ENCODE measurements around the gene SLC18A3.

Gene SLC18A3

GRCh38 chr10:49595003-49595712, 15.0 kb upstream of the SLC18A3 start:
- in situ Hi-C loops (cut with HindIII; ENCODE audit: low pct_ligation_motif_present, low pct_unique_long_range_greater_than_20kb, low sequenced_read_pairs): no loop called here
- DNase-seq: no peak

DNA sequence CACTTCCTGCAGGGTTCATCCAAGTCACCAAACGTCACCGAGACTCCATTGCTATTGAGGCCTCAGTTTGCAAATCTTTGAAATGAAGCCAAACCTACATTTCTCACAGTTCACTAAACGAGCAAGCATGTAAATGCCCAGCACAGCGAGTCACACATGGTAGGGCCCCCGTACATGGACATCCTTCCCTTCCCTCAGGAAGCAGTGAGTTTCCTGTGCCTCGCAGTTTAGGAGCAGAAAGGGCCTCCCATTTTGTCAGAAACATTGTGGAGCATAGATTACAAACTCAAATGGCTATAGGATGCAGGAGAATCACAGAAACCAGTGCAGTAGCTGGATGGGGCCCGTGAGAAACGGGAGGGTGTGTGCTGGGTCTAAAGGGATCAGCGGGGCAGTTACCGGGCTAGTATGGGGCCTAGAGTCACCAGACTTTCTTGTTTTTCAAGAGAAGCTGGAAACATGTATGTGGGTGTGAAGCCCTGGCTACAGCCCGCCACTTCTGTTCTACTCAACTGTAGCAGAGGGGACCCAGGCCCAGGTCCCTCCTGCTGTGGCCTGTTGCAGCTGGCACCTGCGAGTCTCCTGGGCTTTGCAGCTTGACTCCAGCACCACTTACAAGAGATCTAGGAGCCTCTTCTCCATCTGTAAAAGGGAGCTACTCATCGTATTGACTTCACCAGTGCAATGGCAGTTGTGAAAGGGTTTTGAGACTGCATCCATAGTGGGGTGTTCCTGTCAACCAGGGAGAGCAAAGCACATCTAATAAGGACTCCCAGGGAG, 14.2 kb upstream of the SLC18A3 start:
- in situ Hi-C loops (cut with HindIII; ENCODE audit: low pct_ligation_motif_present, low pct_unique_long_range_greater_than_20kb, low sequenced_read_pairs): no loop called here
- no peak for DNase-seq

- in situ Hi-C loops (cut with HindIII; ENCODE audit: low pct_ligation_motif_present, low pct_unique_long_range_greater_than_20kb, low sequenced_read_pairs): no loop called here
- no peak for DNase-seq
Observed at GRCh38 chr10:49596493-49596809, 13.7 kb upstream of the SLC18A3 start.

- DNase-seq: no peak
- in situ Hi-C loops (cut with HindIII; ENCODE audit: low pct_ligation_motif_present, low pct_unique_long_range_greater_than_20kb, low sequenced_read_pairs): no loop called here
Observed at GRCh38 chr10:49596836-49597235, 13.3 kb upstream of the SLC18A3 start.

GRCh38 chr10:49597426-49598163, 12.5 kb upstream of the SLC18A3 start:
- in situ Hi-C loops (cut with HindIII; ENCODE audit: low pct_ligation_motif_present, low pct_unique_long_range_greater_than_20kb, low sequenced_read_pairs): no loop called here
- no peak for DNase-seq

DNA sequence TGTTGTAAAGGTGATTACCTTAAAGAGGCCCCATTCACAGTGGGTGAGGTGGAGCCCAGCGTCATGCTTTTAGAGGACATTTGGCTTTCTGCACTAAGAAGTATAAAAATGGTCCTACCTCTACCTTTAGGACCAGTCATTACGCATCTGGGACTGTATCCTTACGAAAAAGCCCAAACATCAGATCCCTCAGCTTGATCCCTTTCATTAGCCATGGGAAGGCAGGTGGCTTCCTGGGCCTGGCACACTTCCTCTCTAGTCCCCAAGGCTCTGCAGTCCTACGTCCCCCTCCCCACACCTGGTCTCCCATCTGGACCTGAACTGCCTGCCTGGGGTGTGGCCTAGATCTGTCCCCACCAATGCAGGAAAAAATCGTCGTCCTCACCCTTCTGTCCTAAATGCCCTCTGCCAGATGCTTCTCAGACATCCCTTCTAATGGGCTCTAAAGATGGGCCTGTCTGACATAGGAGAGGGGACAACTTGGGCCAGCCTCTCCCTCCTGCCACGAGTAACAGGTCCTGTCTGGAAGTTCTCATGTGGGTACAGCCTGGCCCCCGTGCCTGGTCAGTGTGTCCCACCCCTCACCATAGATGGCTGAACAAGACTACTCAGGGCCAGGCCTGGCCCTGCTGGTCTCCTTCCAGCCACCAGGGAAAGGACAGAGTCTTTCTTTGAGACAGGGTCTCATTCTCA, 11.8 kb upstream of the SLC18A3 start:
- no peak for DNase-seq
- in situ Hi-C loops (cut with HindIII; ENCODE audit: low pct_ligation_motif_present, low pct_unique_long_range_greater_than_20kb, low sequenced_read_pairs): no loop called here

DNA sequence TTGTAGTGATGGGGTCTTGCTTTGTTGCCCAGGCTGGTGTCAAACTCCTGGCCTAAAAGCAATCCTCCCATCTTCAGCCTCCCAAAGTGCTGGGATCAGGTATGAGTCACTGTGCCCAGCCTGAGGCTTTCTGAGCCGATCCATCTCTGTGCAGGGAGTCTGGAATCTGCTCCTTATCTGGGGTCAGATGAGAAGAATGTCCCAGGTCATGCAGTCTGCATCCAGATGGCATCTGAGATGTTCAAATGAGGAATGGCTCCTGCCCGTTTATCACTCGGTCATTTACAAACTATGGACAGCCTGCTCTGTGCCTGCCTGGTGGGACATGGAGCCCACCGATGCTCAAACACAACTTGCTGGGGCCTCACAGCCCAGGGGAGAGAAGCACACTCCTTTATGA, 11.1 kb upstream of the SLC18A3 start:
- in situ Hi-C loops (cut with HindIII; ENCODE audit: low pct_ligation_motif_present, low pct_unique_long_range_greater_than_20kb, low sequenced_read_pairs): no loop called here
- no peak for DNase-seq

DNA sequence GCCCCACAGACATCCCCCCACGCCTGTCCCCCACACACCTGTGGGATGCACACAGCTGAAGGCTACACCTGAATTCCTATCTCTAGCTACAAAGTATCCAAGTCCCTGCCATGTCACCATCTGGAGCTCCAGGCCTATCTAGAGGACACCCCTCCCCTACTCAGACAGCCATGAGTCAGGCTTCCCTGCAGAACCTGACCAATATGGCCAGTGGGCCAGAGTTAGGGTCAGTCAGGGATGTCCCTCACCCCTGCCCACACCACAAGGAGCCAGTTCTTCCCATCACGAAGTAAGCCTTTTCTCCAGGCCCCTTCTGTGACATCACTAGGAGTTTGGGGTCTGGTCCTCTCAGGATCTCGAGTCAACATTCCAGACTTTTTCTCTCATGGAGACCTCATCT, 10.6 kb upstream of the SLC18A3 start:
- no peak for DNase-seq
- in situ Hi-C loops (cut with HindIII; ENCODE audit: low pct_ligation_motif_present, low pct_unique_long_range_greater_than_20kb, low sequenced_read_pairs): no loop called here

DNA sequence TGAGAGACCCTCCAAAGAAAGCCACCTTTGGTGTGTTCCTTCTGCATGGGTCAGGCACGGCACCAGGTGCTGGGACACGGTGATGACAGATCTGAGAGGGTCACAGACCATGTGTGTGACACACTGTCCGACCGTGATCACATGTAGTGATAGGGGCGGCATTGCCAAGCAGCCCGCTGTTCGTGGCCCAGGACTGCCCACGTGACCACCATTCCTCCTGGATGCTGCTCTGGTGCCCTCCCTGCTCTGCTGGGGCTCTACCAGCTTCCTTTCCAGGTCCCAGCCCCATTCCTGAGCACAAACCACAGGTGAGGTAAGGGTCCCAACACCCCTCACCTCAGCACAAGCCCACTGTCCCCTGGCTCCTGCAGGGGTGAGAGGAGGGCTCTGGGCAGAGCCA, 10.1 kb upstream of the SLC18A3 start:
- DNase-seq: no peak
- in situ Hi-C loops (cut with HindIII; ENCODE audit: low pct_ligation_motif_present, low pct_unique_long_range_greater_than_20kb, low sequenced_read_pairs): no loop called here

DNA sequence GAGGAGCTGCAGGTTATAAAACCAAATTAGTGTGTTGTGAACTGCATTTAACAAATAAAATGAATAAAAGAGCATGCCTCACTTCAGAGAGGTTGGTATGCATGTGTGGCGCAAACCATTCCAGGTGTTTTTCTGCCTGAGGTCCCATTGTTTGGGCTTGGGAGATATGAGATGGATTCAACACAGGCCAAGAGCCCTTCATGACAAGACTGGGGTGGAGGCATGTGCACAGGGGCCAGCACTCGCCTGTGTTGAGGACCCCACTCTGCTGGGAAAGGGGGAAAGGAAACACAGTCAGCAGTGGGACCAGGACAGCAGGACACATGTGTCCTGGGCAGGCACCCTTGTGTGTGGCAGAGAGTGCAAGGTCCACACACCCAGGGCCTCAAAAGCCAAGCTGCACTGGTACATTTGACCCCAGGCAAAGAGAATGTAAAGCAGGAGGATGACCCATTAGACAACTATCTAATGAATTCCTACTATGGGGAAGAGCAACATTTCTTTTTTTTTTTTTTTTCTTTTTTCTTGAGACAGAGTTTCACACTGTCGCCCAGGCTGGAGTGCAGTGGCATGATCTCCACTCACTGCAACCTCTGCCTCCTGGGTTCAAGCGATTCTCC, 9.2 kb upstream of the SLC18A3 start:
- DNase-seq: no peak
- in situ Hi-C loops (cut with HindIII; ENCODE audit: low pct_ligation_motif_present, low pct_unique_long_range_greater_than_20kb, low sequenced_read_pairs): no loop called here

DNA sequence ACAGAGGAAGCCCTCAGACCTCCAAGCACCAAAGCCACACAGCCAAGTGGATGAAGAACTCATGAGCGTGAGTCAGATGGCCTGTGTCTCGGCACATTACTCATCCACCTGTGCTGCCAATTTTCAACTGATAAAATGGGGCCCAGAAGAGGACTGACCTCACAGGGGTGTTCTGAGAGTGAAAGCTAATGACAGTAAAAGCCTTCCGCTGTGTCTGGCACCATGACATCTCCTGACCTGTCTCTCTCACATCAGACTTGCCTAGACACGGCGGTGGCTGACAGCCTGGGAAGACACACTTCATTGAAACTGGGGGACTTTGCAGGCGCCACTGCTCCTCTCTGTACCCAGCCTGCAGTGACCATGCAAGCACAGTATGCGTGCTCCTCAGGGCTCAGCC, 8.3 kb upstream of the SLC18A3 start:
- peak; percentile 45 for DNase-seq
- in situ Hi-C loops (cut with HindIII; ENCODE audit: low pct_ligation_motif_present, low pct_unique_long_range_greater_than_20kb, low sequenced_read_pairs): no loop called here

DNA sequence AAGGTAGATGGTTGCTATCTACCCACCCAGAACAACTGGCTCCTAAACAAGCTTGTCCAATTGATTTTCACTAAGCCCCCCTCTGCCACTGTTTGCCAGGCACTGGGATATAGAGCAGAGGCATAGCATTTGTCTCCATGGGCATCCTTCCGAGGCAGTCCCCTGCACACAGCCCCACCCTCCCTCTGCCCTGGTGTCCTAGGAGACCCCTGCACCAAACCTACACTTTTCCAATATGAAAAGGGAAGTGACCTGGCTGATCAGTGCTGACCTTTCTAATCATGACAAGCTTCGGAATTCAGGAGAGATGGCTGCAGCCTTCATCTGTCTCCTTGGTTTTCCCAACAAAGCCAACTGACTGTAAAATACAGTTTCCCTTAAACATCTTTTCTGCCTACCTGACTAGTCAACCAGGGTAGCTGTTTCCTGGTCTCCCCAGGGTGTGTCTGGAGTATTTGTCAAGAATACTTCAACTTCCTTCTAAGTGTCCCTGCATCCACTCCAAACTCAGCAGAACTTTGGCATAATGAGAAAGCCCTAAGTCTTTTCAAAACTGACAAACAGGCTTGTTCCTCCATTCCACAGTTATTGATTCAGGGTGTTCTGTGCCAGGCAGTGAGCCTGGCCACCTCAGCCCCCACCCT, 7.6 kb upstream of the SLC18A3 start:
- in situ Hi-C loops (cut with HindIII; ENCODE audit: low pct_ligation_motif_present, low pct_unique_long_range_greater_than_20kb, low sequenced_read_pairs): no loop called here
- DNase-seq: no peak

- in situ Hi-C loops (cut with HindIII; ENCODE audit: low pct_ligation_motif_present, low pct_unique_long_range_greater_than_20kb, low sequenced_read_pairs): no loop called here
- DNase-seq: no peak
Observed at GRCh38 chr10:49605216-49605938, 4.7 kb upstream of the SLC18A3 start.

DNA sequence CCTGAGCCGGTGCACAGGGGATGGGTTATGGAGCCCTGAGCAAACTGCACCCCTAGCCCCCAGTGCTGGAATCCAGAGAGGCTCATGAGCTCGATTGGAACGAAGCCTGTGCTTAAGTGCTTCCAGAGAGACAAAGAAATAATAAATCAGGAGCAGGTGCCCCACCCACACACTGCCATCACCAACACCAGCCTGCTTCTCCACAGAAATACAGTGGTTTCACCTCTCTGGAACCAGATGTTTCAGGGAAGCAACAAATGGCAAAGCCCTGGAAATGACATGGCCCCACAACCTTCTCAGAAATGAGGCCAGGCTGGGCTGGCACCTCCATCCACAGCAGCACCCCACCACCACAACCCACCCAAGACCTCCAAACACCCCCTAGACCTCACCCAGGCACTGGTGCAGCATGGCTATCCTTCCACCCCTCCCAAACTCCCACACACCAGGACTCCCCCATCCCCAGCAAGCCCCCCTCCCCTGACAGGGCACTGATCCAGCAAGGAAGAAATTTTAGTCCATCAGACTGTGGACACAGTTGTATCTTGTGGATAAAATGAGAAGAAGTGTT, 4.1 kb upstream of the SLC18A3 start:
- in situ Hi-C loops (cut with HindIII; ENCODE audit: low pct_ligation_motif_present, low pct_unique_long_range_greater_than_20kb, low sequenced_read_pairs): no loop called here
- DNase-seq: no peak

DNA sequence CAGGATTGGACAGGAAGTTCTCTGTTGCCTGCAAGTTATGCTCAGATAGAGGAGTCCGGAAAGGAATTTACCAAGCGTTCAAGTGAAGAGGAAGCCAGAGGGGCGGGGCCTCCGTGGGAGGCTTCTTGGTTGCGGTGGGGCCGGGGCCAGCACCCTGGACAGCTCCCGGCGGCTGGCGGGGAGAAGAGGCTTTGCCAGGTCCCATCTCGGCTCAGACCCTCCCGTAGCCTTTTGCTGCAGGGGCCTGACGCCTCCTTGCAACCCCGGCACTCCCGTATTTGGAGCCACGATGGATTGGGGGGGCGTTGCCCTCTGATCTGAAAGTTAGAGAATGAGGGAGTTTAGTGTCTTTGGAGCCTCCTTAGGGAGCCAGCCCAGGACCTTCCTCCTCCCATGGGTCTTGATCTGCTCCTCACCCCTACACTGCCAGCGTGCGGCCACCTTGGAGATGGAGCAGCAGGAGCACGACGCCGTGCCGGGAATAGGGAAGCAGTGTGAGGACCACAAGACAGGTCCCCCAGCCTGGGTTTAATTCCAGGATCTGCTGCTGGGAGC, 3.1 kb upstream of the SLC18A3 start:
- in situ Hi-C loops (cut with HindIII; ENCODE audit: low pct_ligation_motif_present, low pct_unique_long_range_greater_than_20kb, low sequenced_read_pairs): no loop called here
- DNase-seq: peak; percentile 92

DNA sequence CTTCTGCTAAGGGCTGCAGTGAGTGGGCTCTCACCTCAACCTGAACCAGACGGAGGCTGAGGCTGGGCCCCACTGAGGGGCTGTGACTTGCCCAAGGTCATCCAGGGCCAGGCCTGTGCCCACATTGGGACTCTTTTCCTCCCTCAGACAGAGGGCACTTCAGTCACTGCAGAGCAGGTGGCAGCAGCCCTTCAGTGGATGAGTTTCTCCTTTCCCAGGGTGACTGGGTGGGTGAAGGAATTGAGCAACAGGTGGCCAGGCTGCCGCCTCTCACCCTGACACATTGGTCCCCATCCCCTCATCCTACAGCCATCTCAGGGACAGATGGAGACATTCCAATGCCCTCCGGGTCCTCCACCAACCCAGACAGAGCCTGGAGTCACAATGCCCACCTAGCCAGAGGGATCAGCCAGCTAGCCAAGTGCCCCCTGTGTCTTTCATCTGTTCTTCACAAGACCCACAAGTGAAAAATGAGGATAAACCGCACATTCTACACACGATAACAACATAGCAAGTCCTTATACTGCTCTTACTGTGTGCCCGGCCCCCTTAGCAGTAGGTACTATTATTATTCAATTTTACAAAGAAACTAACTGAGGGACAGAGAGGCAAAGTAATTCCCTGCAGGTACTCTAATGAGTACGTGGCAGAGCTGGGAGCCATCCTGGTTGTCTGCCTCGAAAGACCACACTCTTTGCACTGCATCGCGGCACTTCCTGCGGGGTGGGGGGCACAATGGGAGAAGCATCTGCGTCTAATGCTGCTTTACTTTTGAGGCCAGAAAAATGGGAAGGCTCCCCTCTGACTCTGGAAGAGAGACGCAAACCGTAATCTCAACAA, 1.7 kb upstream of the SLC18A3 start:
- in situ Hi-C loops (cut with HindIII; ENCODE audit: low pct_ligation_motif_present, low pct_unique_long_range_greater_than_20kb, low sequenced_read_pairs): no loop called here
- no peak for DNase-seq

- no peak for DNase-seq
- in situ Hi-C loops (cut with HindIII; ENCODE audit: low pct_ligation_motif_present, low pct_unique_long_range_greater_than_20kb, low sequenced_read_pairs): no loop called here
Observed at GRCh38 chr10:49609006-49609282, 1.2 kb upstream of the SLC18A3 start.
